Esophagus muscularis mucosa (tissue), 3 donors: ENCODE measurements around the gene MMUT.

ENCODE experiments used
- CTCF ChIP-seq, 3 experiments: fragments of 200-600 bp in 2 of 3; fragments of 450-650 bp in 1 of 3; sonication (generic) in 2 of 3; IDR thresholded peaks; one replicate each; pipeline ENCODE4 v1.5.1; 2017 to 2019; ENCODE audit warnings: antibody characterized with exemption in 3 of 3, mild to moderate bottlenecking in 2 of 3, moderate library complexity in 1 of 3
- POLR2A ChIP-seq: fragments of 450-650 bp; IDR thresholded peaks from one replicate; pipeline ENCODE4 v1.6.1; 2017; ENCODE audit warnings: antibody characterized with exemption, moderate library complexity, mild to moderate bottlenecking, low read depth

- TF ChIP-seq CTCF (IDR thresholded peaks at IDR 0.05) (no peak), POLR2A (no peak)
These were observed 8.0 kb downstream of the MMUT start for GRCh38 chr6:49454787-49455709.
